H9 (cell line): Measurements from ENCODE around the gene VMAC. TPM values are rescaled to one million over a fixed set of nuclear protein-coding genes. Genes with fewer than 3 reads are reported as not detected.
"Not testable (repeated sequence)": the region's sequence is repeated elsewhere in the genome, so short reads cannot be mapped to it uniquely, and the experiment has no call there.

ENCODE experiments used
- DNase-seq: peaks from one replicate; pipeline ENCODE4 v3.0.0-alpha.2; 2017
- H2AFZ ChIP-seq: one replicate; pipeline ENCODE4 v1.6.1; 2013; ENCODE audit warnings: mild to moderate bottlenecking, low read length, control low read depth, moderate library complexity
- H2AK5ac ChIP-seq: 2 replicates; pipeline ENCODE4 v1.6.1; 2013; ENCODE audit warnings: low read length, control low read depth, mixed read lengths; ENCODE audit not compliant: insufficient read length
- H2BK120ac ChIP-seq: one replicate; pipeline ENCODE4 v1.6.1; 2013; ENCODE audit warnings: low read depth, mild to moderate bottlenecking, low read length, control low read depth, inconsistent platforms; ENCODE audit not compliant: poor library complexity, severe bottlenecking
- H2BK12ac ChIP-seq: 2 replicates; pipeline ENCODE4 v1.6.1; 2013; ENCODE audit warnings: low read length, control low read depth, mixed read lengths, low read depth; ENCODE audit not compliant: insufficient read length
- H2BK15ac ChIP-seq: 2 replicates; pipeline ENCODE4 v1.6.1; 2013; ENCODE audit warnings: low read depth, low read length, control low read depth
- H2BK20ac ChIP-seq: one replicate; pipeline ENCODE4 v1.6.1; 2013; ENCODE audit warnings: low read depth, mild to moderate bottlenecking, low read length, control low read depth, inconsistent platforms; ENCODE audit not compliant: poor library complexity, severe bottlenecking
- H2BK5ac ChIP-seq: 2 replicates; pipeline ENCODE4 v1.6.1; 2013; ENCODE audit warnings: low read length, control low read depth, mixed read lengths; ENCODE audit not compliant: insufficient read length
- H3K14ac ChIP-seq: 2 replicates; pipeline ENCODE4 v1.6.1; 2013; ENCODE audit warnings: low read length, control low read depth; ENCODE audit not compliant: insufficient read depth
- H3K18ac ChIP-seq: 2 replicates; pipeline ENCODE4 v1.6.1; 2013; ENCODE audit warnings: low read depth, mild to moderate bottlenecking, mixed read lengths, low read length, control low read depth; ENCODE audit not compliant: insufficient read length
- H3K23ac ChIP-seq: 2 replicates; pipeline ENCODE4 v1.6.1; 2013; ENCODE audit warnings: low read length, control low read depth, mixed read lengths, low read depth; ENCODE audit not compliant: insufficient read length
- H3K23me2 ChIP-seq: 2 replicates; pipeline ENCODE4 v1.6.1; 2013; ENCODE audit warnings: low read depth, mild to moderate bottlenecking, mixed read lengths, low read length, control low read depth; ENCODE audit not compliant: insufficient read length, poor library complexity, severe bottlenecking
- H3K27ac ChIP-seq: 2 replicates; pipeline ENCODE4 v1.5.1; 2013; ENCODE audit warnings: low read length, control low read depth, mixed read lengths, low read depth; ENCODE audit not compliant: insufficient read length
- H3K27me3 ChIP-seq: 2 replicates; pipeline ENCODE4 v1.6.1; 2013; ENCODE audit warnings: low read length, control low read depth, inconsistent platforms; ENCODE audit not compliant: insufficient read depth
- H3K4ac ChIP-seq: 2 replicates; pipeline ENCODE4 v1.6.1; 2013; ENCODE audit warnings: low read depth, mild to moderate bottlenecking, control low read depth, inconsistent platforms, low read length, moderate library complexity
- H3K4me1 ChIP-seq: 2 replicates; pipeline ENCODE4 v1.6.1; 2013; ENCODE audit warnings: low read length, control low read depth, inconsistent platforms; ENCODE audit not compliant: insufficient read depth
- H3K4me2 ChIP-seq: 2 replicates; pipeline ENCODE4 v1.6.1; 2013; ENCODE audit warnings: low read length, control low read depth, mixed read lengths; ENCODE audit not compliant: insufficient read length, insufficient read depth
- H3K56ac ChIP-seq: 2 replicates; pipeline ENCODE4 v1.6.1; 2013; ENCODE audit warnings: low read depth, mild to moderate bottlenecking, mixed read lengths, low read length, control low read depth; ENCODE audit not compliant: insufficient read length
- H3K79me1 ChIP-seq: 2 replicates; pipeline ENCODE4 v1.6.1; 2013; ENCODE audit warnings: low read depth, mild to moderate bottlenecking, moderate library complexity, low read length, control low read depth, inconsistent platforms; ENCODE audit not compliant: insufficient read depth, poor library complexity, severe bottlenecking
- H3K79me2 ChIP-seq: 2 replicates; pipeline ENCODE4 v1.6.1; 2013; ENCODE audit warnings: low read length, control low read depth, inconsistent platforms; ENCODE audit not compliant: insufficient read depth
- H3K9ac ChIP-seq: 2 replicates; pipeline ENCODE4 v1.6.1; 2013; ENCODE audit warnings: low read length, control low read depth, mixed read lengths; ENCODE audit not compliant: insufficient read length; ENCODE audit errors: extremely low read depth
- H3K9me3 ChIP-seq: one replicate; pipeline ENCODE4 v1.6.1; 2013; ENCODE audit warnings: low read depth, low read length, inconsistent platforms; ENCODE audit not compliant: control insufficient read depth
- H3T11ph ChIP-seq: one replicate; pipeline ENCODE4 v1.6.1; 2013; ENCODE audit warnings: mild to moderate bottlenecking, low read length, control low read depth, inconsistent platforms
- H4K20me1 ChIP-seq: one replicate; pipeline ENCODE4 v1.6.1; 2013; ENCODE audit not compliant: control insufficient read depth, insufficient read length, insufficient read depth
- H4K5ac ChIP-seq: 2 replicates; pipeline ENCODE4 v1.6.1; 2013; ENCODE audit warnings: low read depth, mild to moderate bottlenecking, mixed read lengths, low read length, control low read depth; ENCODE audit not compliant: insufficient read length
- H4K8ac ChIP-seq: replicated peaks from 2 replicates; pipeline ENCODE4 v1.6.1; 2013; ENCODE audit warnings: low read length, control low read depth, mixed read lengths, low read depth; ENCODE audit not compliant: insufficient read length
- H4K91ac ChIP-seq: 2 replicates; pipeline ENCODE4 v1.6.1; 2013; ENCODE audit warnings: low read depth, mild to moderate bottlenecking, moderate library complexity, mixed read lengths, low read length, control low read depth; ENCODE audit not compliant: insufficient read length
- H3K27ac Mint-ChIP-seq, 3 experiments: 2 replicates in 2 of 3; 3 replicates in 1 of 3; pipeline ENCODE4 v1.8.0; 2020 to 2021; ENCODE audit warnings: mixed read lengths in 3 of 3, mild to moderate bottlenecking in 1 of 3, moderate library complexity in 1 of 3
- H3K27me3 Mint-ChIP-seq: 2 replicates; pipeline ENCODE4 v1.8.0; 2021; ENCODE audit warnings: low read depth, mild to moderate bottlenecking, moderate library complexity, mixed read lengths
- H3K36me3 Mint-ChIP-seq, 3 experiments: 2 replicates in 2 of 3; 3 replicates in 1 of 3; pipeline ENCODE4 v1.8.0; 2020 to 2021; ENCODE audit warnings: low read depth in 3 of 3, mixed read lengths in 3 of 3; ENCODE audit not compliant: insufficient read depth in 1 of 3
- H3K4me1 Mint-ChIP-seq, 2 experiments: 2 replicates each; pipeline ENCODE4 v1.8.0; 2020; ENCODE audit warnings: mixed read lengths in 2 of 2
- H3K4me3 Mint-ChIP-seq, 2 experiments: 2 replicates in 1 of 2; 3 replicates in 1 of 2; pipeline ENCODE4 v1.8.0; 2020 to 2021; ENCODE audit warnings: mild to moderate bottlenecking in 2 of 2, mixed read lengths in 2 of 2, moderate library complexity in 1 of 2
- H3K9me3 Mint-ChIP-seq, 2 experiments: 2 replicates in 1 of 2; 3 replicates in 1 of 2; pipeline ENCODE4 v1.8.0; 2020; ENCODE audit warnings: mild to moderate bottlenecking in 2 of 2, mixed read lengths in 2 of 2, moderate library complexity in 1 of 2
- WGBS: extraction: QIAGEN DNeasy Blood & Tissue Kit; methylation state at CpG from one replicate; pipeline ENCODE4 v1.1.7; 2013; ENCODE audit warnings: missing lambda C conversion rate, low lambda C conversion rate, mixed read lengths; ENCODE audit not compliant: insufficient read length; ENCODE audit errors: extremely low coverage; 5-methylcytosine and 5-hydroxymethylcytosine counted together
- total RNA-seq: library from RNA; stranded (reverse); gene quantifications from 2 replicates; pipeline ENCODE4 v1.2.1, GENCODE V29; 2021
- TF ChIP-seq, protein P1 (sequence below): fragments of 200-600 bp; sonication (generic); conservative IDR thresholded peaks from 3 replicates; pipeline ENCODE4 v1.8.0; 2021; ENCODE audit warnings: antibody characterized with exemption, mild to moderate bottlenecking

The VMAC gene
- total RNA-seq, 1 experiment from 2014 or later: 2.2 TPM

DNA sequence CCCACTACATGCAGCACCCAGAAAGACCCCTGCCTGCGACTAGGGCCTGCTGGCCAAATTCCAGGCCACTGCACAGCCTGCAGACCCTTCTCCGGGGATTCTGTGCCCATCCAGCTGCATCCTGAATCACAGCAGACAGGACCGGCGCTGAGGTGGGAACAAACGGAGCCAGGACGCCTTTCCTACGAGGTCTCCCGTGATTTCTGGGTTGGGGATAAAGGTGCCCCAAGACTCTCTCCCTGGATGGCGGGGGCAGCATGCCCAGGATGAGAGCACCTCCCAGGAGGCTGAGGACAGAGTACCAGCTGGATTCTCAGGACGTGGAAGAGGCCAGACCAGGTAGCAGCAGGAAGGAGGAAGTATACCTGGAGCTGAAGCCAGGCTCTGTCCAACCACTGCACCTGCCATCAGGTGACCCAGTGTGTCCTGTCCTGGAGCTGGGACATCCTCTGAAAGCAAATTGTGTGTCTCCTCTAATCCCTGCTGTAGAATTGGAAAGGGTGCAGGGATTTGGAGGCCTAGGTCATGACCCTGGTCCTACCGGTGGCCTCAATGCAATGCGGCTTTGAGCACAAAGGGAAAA, 31.0 kb upstream of the VMAC start:
- Histone ChIP-seq H3K79me2 (no peaks in the 10 kb centered on the region), H3K14ac (no peak overlapping the region), H4K20me1 (no peaks in the 10 kb centered on the region), H3K23me2 (no peaks in the 10 kb centered on the region), H3K27ac (no peak overlapping the region), H2AFZ (no peak overlapping the region), H3K4me2 (no peak overlapping the region), H4K5ac (no peak overlapping the region), H3K23ac (no peak overlapping the region), H2BK120ac (no peak overlapping the region), H3K9ac (no peak overlapping the region), H2AK5ac (no peak overlapping the region), H3K18ac (no peak overlapping the region), H2BK5ac (no peak overlapping the region), H2BK12ac (no peak overlapping the region), H4K91ac (no peak overlapping the region), H3K27me3 (no peaks in the 10 kb centered on the region), H4K8ac (no peak overlapping the region), H3K79me1 (no peaks in the 10 kb centered on the region), H3K4ac (no peak overlapping the region), H3K4me1 (no peaks in the 10 kb centered on the region), H3K9me3 (no peaks in the 10 kb centered on the region), H2BK15ac (no peak overlapping the region), H2BK20ac (no peak overlapping the region), H3T11ph (no peak overlapping the region), H3K56ac (no peak overlapping the region)
- H3K4me1 Mint-ChIP-seq: peaks cover 0 to 6% of the 10 kb centered on the region in 2 experiments; a peak in 1 of 4 replicates
- TF ChIP-seq, protein P1, sequence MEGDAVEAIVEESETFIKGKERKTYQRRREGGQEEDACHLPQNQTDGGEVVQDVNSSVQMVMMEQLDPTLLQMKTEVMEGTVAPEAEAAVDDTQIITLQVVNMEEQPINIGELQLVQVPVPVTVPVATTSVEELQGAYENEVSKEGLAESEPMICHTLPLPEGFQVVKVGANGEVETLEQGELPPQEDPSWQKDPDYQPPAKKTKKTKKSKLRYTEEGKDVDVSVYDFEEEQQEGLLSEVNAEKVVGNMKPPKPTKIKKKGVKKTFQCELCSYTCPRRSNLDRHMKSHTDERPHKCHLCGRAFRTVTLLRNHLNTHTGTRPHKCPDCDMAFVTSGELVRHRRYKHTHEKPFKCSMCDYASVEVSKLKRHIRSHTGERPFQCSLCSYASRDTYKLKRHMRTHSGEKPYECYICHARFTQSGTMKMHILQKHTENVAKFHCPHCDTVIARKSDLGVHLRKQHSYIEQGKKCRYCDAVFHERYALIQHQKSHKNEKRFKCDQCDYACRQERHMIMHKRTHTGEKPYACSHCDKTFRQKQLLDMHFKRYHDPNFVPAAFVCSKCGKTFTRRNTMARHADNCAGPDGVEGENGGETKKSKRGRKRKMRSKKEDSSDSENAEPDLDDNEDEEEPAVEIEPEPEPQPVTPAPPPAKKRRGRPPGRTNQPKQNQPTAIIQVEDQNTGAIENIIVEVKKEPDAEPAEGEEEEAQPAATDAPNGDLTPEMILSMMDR: no peak
- peak overlapping the region in 1 of 3 experiments; percentile 48; a peak in 1 of 7 replicates for H3K27ac Mint-ChIP-seq
- no peaks in the 10 kb centered on the region; a peak in 1 of 7 replicates for H3K36me3 Mint-ChIP-seq
- no peak overlapping the region; a peak in 1 of 5 replicates for H3K4me3 Mint-ChIP-seq
- H3K27me3 Mint-ChIP-seq: peaks cover 15% of the 10 kb centered on the region
- DNase-seq: no peak
- no peaks in the 10 kb centered on the region; a peak in 1 of 5 replicates for H3K9me3 Mint-ChIP-seq
- WGBS: no CpG with 5 or more reads among the region's 12 CpGs

DNA sequence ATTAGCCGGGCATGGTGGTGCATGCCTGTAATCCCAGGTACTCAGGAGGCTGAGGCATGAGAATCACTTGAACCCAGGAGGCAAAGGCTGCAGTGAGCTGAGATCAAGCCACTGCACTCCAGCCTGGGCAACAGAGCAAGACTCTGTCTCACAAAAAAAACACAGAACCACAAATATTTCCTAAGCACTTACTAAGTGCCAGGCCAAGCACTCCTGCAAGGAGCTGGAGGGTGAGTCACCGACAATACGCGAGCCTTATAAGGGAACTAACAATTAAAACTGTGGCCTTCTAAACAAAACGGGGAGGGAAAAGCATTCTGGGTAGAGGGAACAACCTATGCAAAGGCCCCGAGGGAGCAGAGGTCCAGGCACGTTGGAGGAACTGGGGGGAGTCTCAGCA, 30.2 kb upstream of the VMAC start:
- H3K27ac ChIP-seq, H3K9me3 ChIP-seq, H3K27me3 ChIP-seq, H3K36me3 Mint-ChIP-seq, H3K4me3 Mint-ChIP-seq, H3K18ac ChIP-seq, DNase-seq, H3K56ac ChIP-seq, H3K79me2 ChIP-seq, H3K4me1 Mint-ChIP-seq, H2AK5ac ChIP-seq, H3T11ph ChIP-seq, H2BK12ac ChIP-seq, H4K8ac ChIP-seq, H4K20me1 ChIP-seq, H2BK15ac ChIP-seq, H3K9ac ChIP-seq, H3K4me1 ChIP-seq, H3K79me1 ChIP-seq, H3K4ac ChIP-seq, H2BK5ac ChIP-seq, H3K14ac ChIP-seq, H2AFZ ChIP-seq, H2BK120ac ChIP-seq, H4K91ac ChIP-seq, H3K9me3 Mint-ChIP-seq, H4K5ac ChIP-seq, H3K4me2 ChIP-seq, H2BK20ac ChIP-seq, H3K23ac ChIP-seq, H3K23me2 ChIP-seq: not testable (repeated sequence)
- peaks cover 16% of the 10 kb centered on the region for H3K27me3 Mint-ChIP-seq
- no CpG with 5 or more reads among the region's 7 CpGs for WGBS
- 0 out of 7 replicates have a peak overlapping the region, but pooled peaks of 1 of the 3 experiments have one; percentile 62 for H3K27ac Mint-ChIP-seq
